Hepatocyte (in vitro differentiated cells): ENCODE results near the gene OSMR.

Experiments used
- EZH2 ChIP-seq: fragments of 200-600 bp; sonication (generic); IDR thresholded peaks from 2 replicates; pipeline ENCODE4 v1.6.1; 2016; ENCODE audit warnings: antibody characterized with exemption, mild to moderate bottlenecking, borderline replicate concordance
- TF ChIP-seq, protein P1 (sequence below): fragments of 200-600 bp; sonication (generic); IDR thresholded peaks from 2 replicates; pipeline ENCODE4 v1.5.1; 2016; ENCODE audit warnings: antibody characterized with exemption, mild to moderate bottlenecking; ENCODE audit not compliant: poor library complexity

DNA sequence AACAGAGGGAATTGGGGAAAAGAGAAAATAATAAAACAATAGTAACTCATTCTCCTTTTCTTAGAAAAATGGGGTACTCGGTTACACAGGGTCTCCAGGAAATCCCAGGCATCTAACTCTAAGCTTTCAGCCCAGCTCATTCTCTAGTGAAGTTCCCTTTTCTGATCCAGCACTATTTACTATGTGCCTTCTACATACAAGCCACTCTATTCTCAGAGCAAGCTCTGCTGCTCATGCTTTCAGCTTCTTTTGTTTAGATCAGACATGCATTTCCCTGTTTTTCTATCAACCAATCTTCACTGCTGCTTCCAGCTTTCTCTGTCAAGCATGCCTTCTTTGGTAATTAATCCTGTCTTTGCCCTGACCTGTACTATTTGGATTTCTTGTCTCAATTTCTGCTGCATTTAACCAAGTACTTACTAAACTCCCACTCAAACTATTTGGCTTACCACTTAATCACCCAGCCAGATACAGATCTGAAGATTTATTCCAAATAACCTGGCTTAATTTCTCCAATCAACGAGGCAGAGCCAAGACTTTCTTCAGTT is 25.3 kb downstream of the OSMR start:
- TF ChIP-seq, protein P1, sequence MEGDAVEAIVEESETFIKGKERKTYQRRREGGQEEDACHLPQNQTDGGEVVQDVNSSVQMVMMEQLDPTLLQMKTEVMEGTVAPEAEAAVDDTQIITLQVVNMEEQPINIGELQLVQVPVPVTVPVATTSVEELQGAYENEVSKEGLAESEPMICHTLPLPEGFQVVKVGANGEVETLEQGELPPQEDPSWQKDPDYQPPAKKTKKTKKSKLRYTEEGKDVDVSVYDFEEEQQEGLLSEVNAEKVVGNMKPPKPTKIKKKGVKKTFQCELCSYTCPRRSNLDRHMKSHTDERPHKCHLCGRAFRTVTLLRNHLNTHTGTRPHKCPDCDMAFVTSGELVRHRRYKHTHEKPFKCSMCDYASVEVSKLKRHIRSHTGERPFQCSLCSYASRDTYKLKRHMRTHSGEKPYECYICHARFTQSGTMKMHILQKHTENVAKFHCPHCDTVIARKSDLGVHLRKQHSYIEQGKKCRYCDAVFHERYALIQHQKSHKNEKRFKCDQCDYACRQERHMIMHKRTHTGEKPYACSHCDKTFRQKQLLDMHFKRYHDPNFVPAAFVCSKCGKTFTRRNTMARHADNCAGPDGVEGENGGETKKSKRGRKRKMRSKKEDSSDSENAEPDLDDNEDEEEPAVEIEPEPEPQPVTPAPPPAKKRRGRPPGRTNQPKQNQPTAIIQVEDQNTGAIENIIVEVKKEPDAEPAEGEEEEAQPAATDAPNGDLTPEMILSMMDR, result no peak
- TF ChIP-seq EZH2, result no peak
